Non-pigmented ciliary epithelial cell (primary cell): ENCODE measurements around the gene RGS21.

Source experiments
- DNase-seq: peaks from one replicate; pipeline ENCODE4 v3.0.0-alpha.2; 2010; ENCODE audit warnings: low read depth

The RGS21 gene

DNA sequence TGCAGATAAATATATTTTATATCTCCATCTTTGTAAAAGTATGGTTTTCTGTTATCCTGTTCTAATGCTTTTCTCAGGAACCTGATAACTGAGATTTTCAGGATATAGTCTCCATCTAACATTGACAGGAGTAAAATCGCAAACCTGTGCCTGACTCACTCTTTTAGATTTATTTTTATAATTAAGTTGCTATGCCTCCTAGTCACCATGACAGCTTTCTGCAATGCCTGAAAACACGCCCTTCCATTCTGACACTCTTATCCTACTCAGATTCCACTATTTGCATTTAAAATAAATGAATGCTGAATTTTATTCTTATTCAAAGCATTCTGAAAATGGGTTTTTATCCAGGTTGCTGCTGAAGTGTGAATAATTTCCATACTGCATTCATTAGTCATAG lies 62.8 kb downstream of the RGS21 start:
- no peak for DNase-seq

DNA sequence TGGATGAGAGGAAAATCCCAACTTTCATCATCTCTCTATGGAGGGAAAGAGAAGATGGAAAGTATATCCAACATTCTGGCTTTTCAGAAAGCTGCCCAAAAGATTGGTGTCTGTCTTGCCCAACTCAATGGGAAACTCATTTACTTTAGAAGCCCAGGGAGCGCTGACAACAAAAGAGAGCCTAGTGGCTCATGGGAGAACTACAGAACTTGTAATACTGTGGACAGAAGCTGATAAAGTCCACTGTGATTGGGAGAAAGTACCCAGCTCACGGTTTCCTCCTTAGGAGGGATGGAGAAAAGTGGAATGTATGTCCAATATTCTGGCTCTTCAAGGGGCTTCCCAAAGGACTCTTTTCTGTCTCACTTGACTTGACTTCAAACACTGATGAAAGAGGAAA lies 66.0 kb downstream of the RGS21 start:
- DNase-seq, result no peak

DNA sequence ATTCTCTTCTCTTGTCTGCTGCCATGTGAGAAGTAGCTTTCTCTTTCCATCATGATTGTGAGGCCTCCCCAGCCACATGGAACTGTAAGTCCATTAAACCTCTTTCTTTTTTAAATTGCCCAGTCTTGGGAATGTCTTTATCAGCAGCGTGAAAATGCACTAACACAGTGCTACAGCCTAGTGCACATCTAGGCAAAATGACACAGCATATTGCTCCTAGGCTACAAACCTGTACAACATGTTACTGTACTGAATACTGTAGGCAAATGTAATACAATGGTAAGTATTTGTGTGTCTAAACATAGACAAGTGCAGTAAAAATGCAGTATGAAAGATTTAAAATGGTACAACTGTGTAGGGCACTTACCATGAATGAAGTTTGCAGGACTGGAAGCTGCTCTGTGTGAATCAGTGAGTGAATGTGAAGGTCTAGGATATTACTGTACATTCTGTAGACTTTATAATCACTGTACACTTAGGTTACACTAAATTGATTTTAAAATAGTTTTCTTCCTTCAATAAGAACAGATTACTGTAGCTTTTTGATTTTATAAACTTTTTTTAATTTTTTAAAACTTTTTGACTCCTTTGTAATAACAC lies 69.4 kb downstream of the RGS21 start:
- DNase-seq, result no peak

DNA sequence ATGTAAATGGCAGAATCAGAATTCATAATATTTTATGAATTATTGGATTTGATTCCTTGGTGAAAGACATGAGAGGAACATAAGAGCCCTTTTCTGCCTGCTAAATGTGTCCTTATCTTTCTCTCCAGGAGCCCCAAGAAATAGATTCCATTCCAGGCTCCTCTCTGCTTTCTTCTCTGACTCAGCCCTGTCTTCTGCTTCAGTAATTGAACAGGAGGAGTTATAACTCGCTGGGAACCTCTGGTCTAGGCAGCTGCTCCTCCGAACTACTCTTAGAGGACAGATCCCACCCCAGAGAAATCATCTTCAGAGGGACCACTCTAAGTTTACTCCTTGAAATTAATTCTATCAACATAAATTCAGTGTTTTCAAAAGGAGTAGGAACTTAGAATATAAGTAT lies 78.4 kb downstream of the RGS21 start:
- no peak for DNase-seq

DNA sequence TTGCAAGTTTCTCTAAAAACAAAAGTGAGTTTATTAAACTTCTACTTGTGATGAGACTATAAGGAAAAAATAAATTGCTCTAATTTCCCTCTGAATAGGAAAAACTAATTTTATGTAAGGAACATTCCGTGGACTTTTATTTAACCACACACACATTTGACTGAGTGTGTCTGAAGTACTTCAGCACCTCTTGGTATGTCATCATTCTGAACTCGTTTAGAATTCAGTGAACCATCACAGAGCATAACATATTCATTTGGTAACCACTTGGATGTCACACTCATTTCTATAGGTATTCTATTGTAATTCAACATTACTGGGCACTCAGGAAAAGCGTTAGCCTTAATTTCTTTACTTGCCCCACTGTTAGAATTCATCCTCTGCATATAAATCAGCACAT lies 79.1 kb downstream of the RGS21 start:
- DNase-seq, result no peak

DNA sequence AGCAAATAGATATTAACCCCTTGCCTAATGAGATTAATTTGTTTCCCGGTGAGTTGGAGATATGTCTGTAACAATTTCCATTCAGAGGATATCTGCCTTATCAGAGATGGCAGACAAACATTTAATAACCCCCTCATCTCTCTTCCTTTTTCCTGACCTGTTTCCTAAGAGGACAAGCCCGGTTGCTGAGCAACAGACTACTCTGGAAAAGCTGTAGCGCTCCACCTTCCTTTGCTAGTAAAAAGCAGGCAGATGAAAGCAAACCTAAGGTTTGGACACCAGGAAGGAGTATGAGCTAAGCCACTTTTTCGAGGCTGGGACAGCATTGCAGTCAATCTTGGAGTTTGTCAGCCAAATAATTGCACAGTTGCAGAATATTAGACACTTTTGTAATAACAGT lies 82.4 kb downstream of the RGS21 start:
- DNase-seq, result no peak

DNA sequence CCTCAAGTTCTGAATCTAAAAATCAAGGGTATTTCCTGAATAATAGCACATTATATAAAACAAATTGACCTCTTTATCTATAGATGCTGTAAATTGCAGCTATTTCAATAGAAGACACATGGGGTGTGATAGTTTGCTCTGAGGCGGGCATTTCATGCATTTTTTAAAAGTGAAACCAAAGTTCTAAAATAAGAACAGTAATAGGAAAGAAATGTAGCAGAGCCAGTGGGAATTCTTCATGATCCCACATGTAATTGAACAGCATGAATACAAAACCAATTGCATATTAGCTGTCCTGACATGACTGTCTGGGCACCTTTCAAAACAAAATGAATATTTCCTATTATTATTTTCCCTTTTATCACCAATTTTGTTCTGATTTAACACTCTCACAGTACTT lies 85.0 kb downstream of the RGS21 start:
- DNase-seq, result no peak

DNA sequence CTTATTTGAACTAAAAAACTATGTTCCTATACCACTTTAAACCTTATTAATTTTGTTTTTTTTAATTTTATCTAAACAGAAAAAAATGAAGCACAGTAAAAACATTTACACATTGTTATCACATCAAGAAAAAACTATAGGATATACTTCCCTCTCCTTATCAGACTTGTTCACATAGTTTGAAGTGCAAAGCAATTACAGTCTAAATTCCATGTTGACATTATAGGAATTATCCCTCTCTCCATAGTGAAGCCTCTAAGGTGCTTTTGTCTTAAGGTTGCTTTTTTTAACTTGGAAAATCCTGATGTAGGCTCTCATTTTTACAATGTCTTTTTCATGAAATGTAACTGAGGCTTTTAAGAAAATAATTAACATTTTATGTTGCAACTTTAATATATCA lies 85.8 kb downstream of the RGS21 start:
- no peak for DNase-seq

DNA sequence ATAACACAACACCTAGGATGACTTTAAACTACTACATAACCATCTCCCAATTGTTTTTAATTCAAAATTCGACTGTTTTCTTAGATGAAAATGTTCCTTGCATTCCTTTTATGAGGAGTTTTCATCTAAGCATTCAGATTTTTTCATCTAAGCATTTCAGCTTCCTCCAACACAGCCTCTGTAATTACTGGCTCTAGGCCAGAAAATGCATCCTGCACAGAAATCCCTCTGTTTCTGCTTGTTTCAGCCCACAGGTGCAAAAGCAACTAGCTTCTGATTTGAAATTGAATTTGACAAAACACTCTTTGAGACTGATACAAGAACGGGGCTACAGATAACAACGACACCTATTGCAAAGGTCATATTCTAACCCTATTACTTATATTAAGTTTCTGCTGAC lies 90.4 kb downstream of the RGS21 start:
- no peak for DNase-seq
